HepG2 (cell line): ENCODE measurements around the gene TTC39C. TPM values are rescaled to one million over a fixed set of nuclear protein-coding genes. Genes with fewer than 3 reads are reported as not detected.

Experiments used
- BCL6 ChIP-seq: IDR thresholded peaks from 2 replicates; pipeline ENCODE4 v1.6.1; 2016; ENCODE audit warnings: missing genetic modification reagents, missing compliant biosample characterization
- PAWR ChIP-seq: sonication (generic); formaldehyde crosslinking; IDR thresholded peaks from 2 replicates; pipeline ENCODE4 v1.4.0; 2020; ENCODE audit warnings: missing genetic modification reagents, mild to moderate bottlenecking, borderline replicate concordance
- TAF15 ChIP-seq: fragments of 200-400 bp; formaldehyde crosslinking; IDR thresholded peaks from one replicate; pipeline ENCODE4 v1.6.1; 2018; ENCODE audit warnings: mild to moderate bottlenecking, low read depth, low read length; ENCODE audit not compliant: poor library complexity, severe bottlenecking
- ZNF326 ChIP-seq: sonication (generic); formaldehyde crosslinking; IDR thresholded peaks from 2 replicates; pipeline ENCODE4 v1.4.0; 2020; ENCODE audit warnings: missing genetic modification reagents, borderline replicate concordance
- ZNF441 ChIP-seq: sonication (generic); formaldehyde crosslinking; IDR thresholded peaks from 2 replicates; pipeline ENCODE4 v1.7.0; 2021; ENCODE audit warnings: missing genetic modification reagents, borderline replicate concordance
- polyA plus RNA-seq, 8 experiments: library from polyadenylated mRNA; depleted of rRNA in 3 of 8; stranded (reverse) in 7 of 8; unstranded in 1 of 8; fragments of >200 nt; fragmentation: Illumina TruSeq in 4 of 8; extraction: Trizol in 4 of 8; gene quantifications; 2 replicates each; pipeline versions ENCODE4 v1.2.1 to v1.2.3, GENCODE V29; 2011 to 2016; ENCODE audit warnings: low read depth in 4 of 8, missing spikeins in 1 of 8, mixed read lengths in 1 of 8; ENCODE audit not compliant: insufficient read depth in 1 of 8
- total RNA-seq, 5 experiments: library from RNA; depleted of rRNA; stranded (reverse); fragments of >200 nt; fragmentation: Illumina TruSeq; extraction: Trizol; gene quantifications; 2 replicates each; pipeline ENCODE4 v1.2.3, GENCODE V29; 2016; ENCODE audit warnings: low read depth in 1 of 5
- TF ChIP-seq, protein P1 (sequence below): sonication (generic); formaldehyde crosslinking; IDR thresholded peaks from 2 replicates; pipeline ENCODE4 v1.4.0; 2020; ENCODE audit warnings: mild to moderate bottlenecking, missing genetic modification reagents, borderline replicate concordance
- TF ChIP-seq, protein P2 (sequence below): sonication (generic); formaldehyde crosslinking; IDR thresholded peaks from 2 replicates; pipeline ENCODE4 v1.9.0; 2021; ENCODE audit warnings: missing genetic modification reagents, borderline replicate concordance
- TF ChIP-seq, protein P3 (sequence below): sonication (generic); formaldehyde crosslinking; IDR thresholded peaks from 2 replicates; pipeline ENCODE4 v1.4.0; 2020; ENCODE audit warnings: missing genetic modification reagents
- TF ChIP-seq, protein P4 (sequence below): sonication (generic); formaldehyde crosslinking; IDR thresholded peaks from 2 replicates; pipeline ENCODE4 v1.5.0; 2020; ENCODE audit warnings: mild to moderate bottlenecking, missing genetic modification reagents
- TF ChIP-seq, protein P5 (sequence below): sonication (generic); formaldehyde crosslinking; IDR thresholded peaks from 2 replicates; pipeline ENCODE4 v1.8.0; 2022; ENCODE audit warnings: mild to moderate bottlenecking, missing genetic modification reagents

The TTC39C gene
- total and polyA plus RNA-seq, 2 of the 13 experiments (the other 11 are each of a cell fraction or from before 2014, with no cell fraction given), result 19.1 to 25.9 TPM

DNA sequence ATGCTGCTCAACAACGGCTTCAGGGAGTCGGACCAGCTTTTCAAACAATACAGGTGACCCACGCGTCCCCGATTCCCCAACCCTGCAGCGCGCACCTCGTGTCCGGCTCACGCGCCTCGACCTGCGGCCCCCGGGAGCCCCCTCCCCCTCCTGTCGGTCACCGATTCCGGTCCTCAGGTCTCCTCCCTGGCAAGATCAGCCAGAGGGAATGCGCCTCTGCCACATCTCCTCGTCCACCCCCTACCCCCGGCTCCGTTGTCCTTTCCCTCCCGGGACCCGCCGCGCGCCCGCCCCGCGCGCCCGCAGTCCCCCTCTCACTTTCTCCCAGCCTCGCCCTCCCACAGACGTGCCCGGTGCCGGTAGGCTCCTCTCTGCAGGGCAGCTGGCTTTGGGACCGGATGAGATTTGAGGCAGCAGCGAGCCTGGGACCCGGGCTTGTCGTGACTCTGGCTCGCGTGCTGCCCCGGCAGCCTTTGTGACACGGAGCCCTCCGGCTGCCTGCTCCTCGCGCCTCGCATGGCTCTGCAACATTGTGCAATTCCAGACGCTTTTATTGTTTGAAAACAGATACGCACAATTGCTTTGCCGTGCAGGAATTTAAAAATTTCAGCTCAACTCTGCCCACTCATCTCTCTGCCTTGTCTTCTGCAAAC is 558 bp downstream of the TTC39C start (continued):
- TF ChIP-seq, protein P1, sequence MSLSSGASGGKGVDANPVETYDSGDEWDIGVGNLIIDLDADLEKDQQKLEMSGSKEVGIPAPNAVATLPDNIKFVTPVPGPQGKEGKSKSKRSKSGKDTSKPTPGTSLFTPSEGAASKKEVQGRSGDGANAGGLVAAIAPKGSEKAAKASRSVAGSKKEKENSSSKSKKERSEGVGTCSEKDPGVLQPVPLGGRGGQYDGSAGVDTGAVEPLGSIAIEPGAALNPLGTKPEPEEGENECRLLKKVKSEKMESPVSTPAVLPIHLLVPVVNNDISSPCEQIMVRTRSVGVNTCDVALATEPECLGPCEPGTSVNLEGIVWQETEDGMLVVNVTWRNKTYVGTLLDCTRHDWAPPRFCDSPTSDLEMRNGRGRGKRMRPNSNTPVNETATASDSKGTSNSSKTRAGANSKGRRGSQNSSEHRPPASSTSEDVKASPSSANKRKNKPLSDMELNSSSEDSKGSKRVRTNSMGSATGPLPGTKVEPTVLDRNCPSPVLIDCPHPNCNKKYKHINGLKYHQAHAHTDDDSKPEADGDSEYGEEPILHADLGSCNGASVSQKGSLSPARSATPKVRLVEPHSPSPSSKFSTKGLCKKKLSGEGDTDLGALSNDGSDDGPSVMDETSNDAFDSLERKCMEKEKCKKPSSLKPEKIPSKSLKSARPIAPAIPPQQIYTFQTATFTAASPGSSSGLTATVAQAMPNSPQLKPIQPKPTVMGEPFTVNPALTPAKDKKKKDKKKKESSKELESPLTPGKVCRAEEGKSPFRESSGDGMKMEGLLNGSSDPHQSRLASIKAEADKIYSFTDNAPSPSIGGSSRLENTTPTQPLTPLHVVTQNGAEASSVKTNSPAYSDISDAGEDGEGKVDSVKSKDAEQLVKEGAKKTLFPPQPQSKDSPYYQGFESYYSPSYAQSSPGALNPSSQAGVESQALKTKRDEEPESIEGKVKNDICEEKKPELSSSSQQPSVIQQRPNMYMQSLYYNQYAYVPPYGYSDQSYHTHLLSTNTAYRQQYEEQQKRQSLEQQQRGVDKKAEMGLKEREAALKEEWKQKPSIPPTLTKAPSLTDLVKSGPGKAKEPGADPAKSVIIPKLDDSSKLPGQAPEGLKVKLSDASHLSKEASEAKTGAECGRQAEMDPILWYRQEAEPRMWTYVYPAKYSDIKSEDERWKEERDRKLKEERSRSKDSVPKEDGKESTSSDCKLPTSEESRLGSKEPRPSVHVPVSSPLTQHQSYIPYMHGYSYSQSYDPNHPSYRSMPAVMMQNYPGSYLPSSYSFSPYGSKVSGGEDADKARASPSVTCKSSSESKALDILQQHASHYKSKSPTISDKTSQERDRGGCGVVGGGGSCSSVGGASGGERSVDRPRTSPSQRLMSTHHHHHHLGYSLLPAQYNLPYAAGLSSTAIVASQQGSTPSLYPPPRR (CRISPR knock-in tag), result no peak
- TF ChIP-seq, protein P2, sequence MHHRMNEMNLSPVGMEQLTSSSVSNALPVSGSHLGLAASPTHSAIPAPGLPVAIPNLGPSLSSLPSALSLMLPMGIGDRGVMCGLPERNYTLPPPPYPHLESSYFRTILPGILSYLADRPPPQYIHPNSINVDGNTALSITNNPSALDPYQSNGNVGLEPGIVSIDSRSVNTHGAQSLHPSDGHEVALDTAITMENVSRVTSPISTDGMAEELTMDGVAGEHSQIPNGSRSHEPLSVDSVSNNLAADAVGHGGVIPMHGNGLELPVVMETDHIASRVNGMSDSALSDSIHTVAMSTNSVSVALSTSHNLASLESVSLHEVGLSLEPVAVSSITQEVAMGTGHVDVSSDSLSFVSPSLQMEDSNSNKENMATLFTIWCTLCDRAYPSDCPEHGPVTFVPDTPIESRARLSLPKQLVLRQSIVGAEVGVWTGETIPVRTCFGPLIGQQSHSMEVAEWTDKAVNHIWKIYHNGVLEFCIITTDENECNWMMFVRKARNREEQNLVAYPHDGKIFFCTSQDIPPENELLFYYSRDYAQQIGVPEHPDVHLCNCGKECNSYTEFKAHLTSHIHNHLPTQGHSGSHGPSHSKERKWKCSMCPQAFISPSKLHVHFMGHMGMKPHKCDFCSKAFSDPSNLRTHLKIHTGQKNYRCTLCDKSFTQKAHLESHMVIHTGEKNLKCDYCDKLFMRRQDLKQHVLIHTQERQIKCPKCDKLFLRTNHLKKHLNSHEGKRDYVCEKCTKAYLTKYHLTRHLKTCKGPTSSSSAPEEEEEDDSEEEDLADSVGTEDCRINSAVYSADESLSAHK, result no peak
- TF ChIP-seq ZNF326 (CRISPR knock-in tag) (no peak), ZNF441 (CRISPR knock-in tag) (peak; percentile 95), BCL6 (CRISPR knock-in tag) (no peak; the same call in 1 of the 2 replicates), TAF15 (no peak), PAWR (CRISPR knock-in tag) (no peak)
- TF ChIP-seq, protein P3, sequence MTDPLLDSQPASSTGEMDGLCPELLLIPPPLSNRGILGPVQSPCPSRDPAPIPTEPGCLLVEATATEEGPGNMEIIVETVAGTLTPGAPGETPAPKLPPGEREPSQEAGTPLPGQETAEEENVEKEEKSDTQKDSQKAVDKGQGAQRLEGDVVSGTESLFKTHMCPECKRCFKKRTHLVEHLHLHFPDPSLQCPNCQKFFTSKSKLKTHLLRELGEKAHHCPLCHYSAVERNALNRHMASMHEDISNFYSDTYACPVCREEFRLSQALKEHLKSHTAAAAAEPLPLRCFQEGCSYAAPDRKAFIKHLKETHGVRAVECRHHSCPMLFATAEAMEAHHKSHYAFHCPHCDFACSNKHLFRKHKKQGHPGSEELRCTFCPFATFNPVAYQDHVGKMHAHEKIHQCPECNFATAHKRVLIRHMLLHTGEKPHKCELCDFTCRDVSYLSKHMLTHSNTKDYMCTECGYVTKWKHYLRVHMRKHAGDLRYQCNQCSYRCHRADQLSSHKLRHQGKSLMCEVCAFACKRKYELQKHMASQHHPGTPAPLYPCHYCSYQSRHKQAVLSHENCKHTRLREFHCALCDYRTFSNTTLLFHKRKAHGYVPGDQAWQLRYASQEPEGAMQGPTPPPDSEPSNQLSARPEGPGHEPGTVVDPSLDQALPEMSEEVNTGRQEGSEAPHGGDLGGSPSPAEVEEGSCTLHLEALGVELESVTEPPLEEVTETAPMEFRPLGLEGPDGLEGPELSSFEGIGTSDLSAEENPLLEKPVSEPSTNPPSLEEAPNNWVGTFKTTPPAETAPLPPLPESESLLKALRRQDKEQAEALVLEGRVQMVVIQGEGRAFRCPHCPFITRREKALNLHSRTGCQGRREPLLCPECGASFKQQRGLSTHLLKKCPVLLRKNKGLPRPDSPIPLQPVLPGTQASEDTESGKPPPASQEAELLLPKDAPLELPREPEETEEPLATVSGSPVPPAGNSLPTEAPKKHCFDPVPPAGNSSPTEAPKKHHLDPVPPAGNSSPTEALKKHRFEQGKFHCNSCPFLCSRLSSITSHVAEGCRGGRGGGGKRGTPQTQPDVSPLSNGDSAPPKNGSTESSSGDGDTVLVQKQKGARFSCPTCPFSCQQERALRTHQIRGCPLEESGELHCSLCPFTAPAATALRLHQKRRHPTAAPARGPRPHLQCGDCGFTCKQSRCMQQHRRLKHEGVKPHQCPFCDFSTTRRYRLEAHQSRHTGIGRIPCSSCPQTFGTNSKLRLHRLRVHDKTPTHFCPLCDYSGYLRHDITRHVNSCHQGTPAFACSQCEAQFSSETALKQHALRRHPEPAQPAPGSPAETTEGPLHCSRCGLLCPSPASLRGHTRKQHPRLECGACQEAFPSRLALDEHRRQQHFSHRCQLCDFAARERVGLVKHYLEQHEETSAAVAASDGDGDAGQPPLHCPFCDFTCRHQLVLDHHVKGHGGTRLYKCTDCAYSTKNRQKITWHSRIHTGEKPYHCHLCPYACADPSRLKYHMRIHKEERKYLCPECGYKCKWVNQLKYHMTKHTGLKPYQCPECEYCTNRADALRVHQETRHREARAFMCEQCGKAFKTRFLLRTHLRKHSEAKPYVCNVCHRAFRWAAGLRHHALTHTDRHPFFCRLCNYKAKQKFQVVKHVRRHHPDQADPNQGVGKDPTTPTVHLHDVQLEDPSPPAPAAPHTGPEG (CRISPR knock-in tag), result no peak
- TF ChIP-seq, protein P4, sequence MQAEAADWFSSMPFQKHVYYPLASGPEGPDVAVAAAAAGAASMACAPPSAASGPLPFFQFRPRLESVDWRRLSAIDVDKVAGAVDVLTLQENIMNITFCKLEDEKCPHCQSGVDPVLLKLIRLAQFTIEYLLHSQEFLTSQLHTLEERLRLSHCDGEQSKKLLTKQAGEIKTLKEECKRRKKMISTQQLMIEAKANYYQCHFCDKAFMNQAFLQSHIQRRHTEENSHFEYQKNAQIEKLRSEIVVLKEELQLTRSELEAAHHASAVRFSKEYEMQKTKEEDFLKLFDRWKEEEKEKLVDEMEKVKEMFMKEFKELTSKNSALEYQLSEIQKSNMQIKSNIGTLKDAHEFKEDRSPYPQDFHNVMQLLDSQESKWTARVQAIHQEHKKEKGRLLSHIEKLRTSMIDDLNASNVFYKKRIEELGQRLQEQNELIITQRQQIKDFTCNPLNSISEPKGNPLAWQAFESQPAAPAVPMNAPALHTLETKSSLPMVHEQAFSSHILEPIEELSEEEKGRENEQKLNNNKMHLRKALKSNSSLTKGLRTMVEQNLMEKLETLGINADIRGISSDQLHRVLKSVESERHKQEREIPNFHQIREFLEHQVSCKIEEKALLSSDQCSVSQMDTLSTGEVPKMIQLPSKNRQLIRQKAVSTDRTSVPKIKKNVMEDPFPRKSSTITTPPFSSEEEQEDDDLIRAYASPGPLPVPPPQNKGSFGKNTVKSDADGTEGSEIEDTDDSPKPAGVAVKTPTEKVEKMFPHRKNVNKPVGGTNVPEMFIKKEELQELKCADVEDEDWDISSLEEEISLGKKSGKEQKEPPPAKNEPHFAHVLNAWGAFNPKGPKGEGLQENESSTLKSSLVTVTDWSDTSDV (CRISPR knock-in tag), result no peak
- TF ChIP-seq, protein P5, sequence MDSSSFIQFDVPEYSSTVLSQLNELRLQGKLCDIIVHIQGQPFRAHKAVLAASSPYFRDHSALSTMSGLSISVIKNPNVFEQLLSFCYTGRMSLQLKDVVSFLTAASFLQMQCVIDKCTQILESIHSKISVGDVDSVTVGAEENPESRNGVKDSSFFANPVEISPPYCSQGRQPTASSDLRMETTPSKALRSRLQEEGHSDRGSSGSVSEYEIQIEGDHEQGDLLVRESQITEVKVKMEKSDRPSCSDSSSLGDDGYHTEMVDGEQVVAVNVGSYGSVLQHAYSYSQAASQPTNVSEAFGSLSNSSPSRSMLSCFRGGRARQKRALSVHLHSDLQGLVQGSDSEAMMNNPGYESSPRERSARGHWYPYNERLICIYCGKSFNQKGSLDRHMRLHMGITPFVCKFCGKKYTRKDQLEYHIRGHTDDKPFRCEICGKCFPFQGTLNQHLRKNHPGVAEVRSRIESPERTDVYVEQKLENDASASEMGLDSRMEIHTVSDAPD, result no peak
